Kidney (tissue), 14 donors: ENCODE results near the gene NCMAP. TPM values are rescaled to one million over a fixed set of nuclear protein-coding genes. Genes with fewer than 3 reads are reported as not detected.

Experiments used
- DNase-seq, 5 donors: peaks; one replicate each; pipeline ENCODE4 v3.0.0-alpha.2; 2013 to 2020
- FAIRE-seq: peaks from 2 replicates; lab custom pipeline; 2012; peaks lifted over from hg19 to GRCh38; lab: Jason Lieb, UNC
- H3K27ac ChIP-seq, 2 donors: one replicate each; pipeline ENCODE4 v1.7.0; 2013; ENCODE audit warnings: low read depth in 2 of 2, low read length in 2 of 2, inconsistent platforms in 1 of 2
- H3K27me3 ChIP-seq: one replicate; pipeline ENCODE4 v1.7.1; 2013; ENCODE audit warnings: low read length, inconsistent platforms; ENCODE audit not compliant: control insufficient read depth, insufficient read depth
- H3K36me3 ChIP-seq, 3 donors: one replicate each; pipeline versions ENCODE4 v1.7.0 to v1.7.1; 2013; ENCODE audit warnings: low read length in 3 of 3, control low read depth in 1 of 3, inconsistent platforms in 1 of 3; ENCODE audit not compliant: insufficient read depth in 3 of 3, control insufficient read depth in 2 of 3
- H3K4me1 ChIP-seq, 3 donors: one replicate each; pipeline versions ENCODE4 v1.7.0 to v1.7.1; 2013; ENCODE audit warnings: low read length in 3 of 3, inconsistent platforms in 1 of 3, low read depth in 1 of 3; ENCODE audit not compliant: control insufficient read depth in 2 of 3, insufficient read depth in 2 of 3
- H3K4me3 ChIP-seq, 3 donors: one replicate each; pipeline versions ENCODE4 v1.7.0 to v1.8.1; 2013; ENCODE audit warnings: low read length in 3 of 3, control low read depth in 1 of 3, inconsistent platforms in 1 of 3
- H3K9ac ChIP-seq, 3 donors: one replicate each; pipeline versions ENCODE4 v1.7.0 to v1.7.1; 2013; ENCODE audit warnings: low read length in 3 of 3, control low read depth in 1 of 3, inconsistent platforms in 1 of 3
- H3K9me3 ChIP-seq, 3 donors: one replicate each; pipeline versions ENCODE4 v1.7.0 to v1.7.1; 2013; ENCODE audit warnings: low read length in 3 of 3, control low read depth in 1 of 3, inconsistent platforms in 1 of 3; ENCODE audit not compliant: control insufficient read depth in 2 of 3, insufficient read depth in 1 of 3
- CTCF ChIP-seq: IDR thresholded peaks from 3 replicates; pipeline ENCODE4 v1.5.1; 2012; ENCODE audit warnings: mild to moderate bottlenecking, moderate library complexity, borderline replicate concordance; ENCODE audit not compliant: insufficient read depth; ENCODE audit errors: extremely low read depth
- intact Hi-C: fragments of 100-400 bp; cut with DNase I; formaldehyde crosslinking; loops from one replicate; pipeline ENCODE4 v1.11.1; 2022
- polyA plus RNA-seq: library from polyadenylated mRNA; stranded (reverse); fragments of 350-450 nt; fragmentation: Illumina TruSeq; extraction: RNeasy Lipid Tissue Mini Kit (QIAGEN cat#74804); gene quantifications from one replicate; pipeline ENCODE4 v1.2.3, GENCODE V29; 2014; ENCODE audit warnings: low read depth, low replicate concordance; ENCODE audit not compliant: insufficient read depth
- total RNA-seq: library from RNA; stranded (reverse); fragmentation: NEBNext Ultra II Directional; extraction: Animal tissue kit (Norgen Biotek cat#: 25700); gene quantifications from one replicate; pipeline ENCODE4 v1.2.1, GENCODE V29; 2021
- donor health status: control.
- donor health status: control.
- donor health status: control.
- donor health status: control.
- donor health status: control.
- donor health status: DM: yes; HTN: yes; CAD: no.
- donor health status: Normal renal cell carcinoma (clear cell type).

The NCMAP gene
- total and polyA plus RNA-seq, 2 donors from 2014 or later: 0.65 to 11.0 TPM

GRCh38 chr1:24540051-24540905 is 15.6 kb upstream of the NCMAP start:
- DNase-seq (no peak), FAIRE-seq (no peak)
- H3K9ac ChIP-seq: no peak overlapping the region
- H3K9me3 ChIP-seq: no peaks in the 10 kb centered on the region
- no peaks in the 10 kb centered on the region for H3K36me3 ChIP-seq
- no peaks in the 10 kb centered on the region for H3K27me3 ChIP-seq
- H3K4me3 ChIP-seq: no peak overlapping the region
- H3K4me1 ChIP-seq: peaks cover 0 to 25% (median 8%) of the 10 kb centered on the region in 3 donors
- TF ChIP-seq CTCF: no peak
- intact Hi-C loops: no loop called here
- no peak overlapping the region for H3K27ac ChIP-seq

GRCh38 chr1:24540906-24541710 is 14.8 kb upstream of the NCMAP start:
- Histone ChIP-seq H3K4me1 (peaks cover 0 to 20% (median 6%) of the 10 kb centered on the region in 3 donors), H3K4me3 (no peak overlapping the region), H3K27me3 (no peaks in the 10 kb centered on the region), H3K9me3 (no peaks in the 10 kb centered on the region), H3K36me3 (no peaks in the 10 kb centered on the region), H3K27ac (peak overlapping the region in 1 of 2 donors; percentile 32), H3K9ac (no peak overlapping the region)
- DNase-seq (peak in 1 of 5 donors; percentile 66), FAIRE-seq (peak; percentile 88)
- no peak for TF ChIP-seq CTCF
- intact Hi-C loops: no loop called here

- no peak overlapping the region for H3K9ac ChIP-seq
- peak overlapping the region in 1 of 2 donors; percentile 32 for H3K27ac ChIP-seq
- no peak overlapping the region for H3K4me3 ChIP-seq
- DNase-seq (no peak), FAIRE-seq (no peak)
- H3K27me3 ChIP-seq: no peaks in the 10 kb centered on the region
- intact Hi-C loops: no loop called here
- no peaks in the 10 kb centered on the region for H3K9me3 ChIP-seq
- H3K4me1 ChIP-seq: peaks cover 0 to 12% (median 4%) of the 10 kb centered on the region in 3 donors
- peak; percentile 51 for TF ChIP-seq CTCF
- no peaks in the 10 kb centered on the region for H3K36me3 ChIP-seq
Measured at GRCh38 chr1:24541711-24542346, 14.1 kb upstream of the NCMAP start.
